Brain microvascular endothelial cell (primary cell): ENCODE results near the gene PM20D2.

Source experiments
- DNase-seq: peaks from one replicate; pipeline ENCODE4 v3.0.0-alpha.2; 2020
- H3K27ac ChIP-seq: fragments of 250-450 bp; sonication (Bioruptor Pico); 2 replicates; pipeline ENCODE4 v1.5.1; 2020; ENCODE audit warnings: mild to moderate bottlenecking, moderate library complexity
- H3K27me3 ChIP-seq: fragments of 250-450 bp; sonication (Bioruptor Pico); replicated peaks from 2 replicates; pipeline ENCODE4 v1.5.1; 2020; ENCODE audit warnings: mild to moderate bottlenecking
- H3K36me3 ChIP-seq: fragments of 250-450 bp; sonication (Bioruptor Pico); replicated peaks from 2 replicates; pipeline ENCODE4 v1.5.1; 2020; ENCODE audit warnings: mild to moderate bottlenecking
- H3K4me3 ChIP-seq: 2 replicates; pipeline ENCODE4 v1.5.1; 2011; ENCODE audit warnings: low read depth, mild to moderate bottlenecking, control low read depth, low read length, moderate library complexity
- in situ Hi-C: cut with HindIII; loops from 2 replicates; pipeline ENCODE4 v1.10.0; 2017; ENCODE audit warnings: low sequenced_read_pairs, low pct_ligation_motif_present
- TF ChIP-seq, protein P1 (sequence below): IDR thresholded peaks from 2 replicates; pipeline ENCODE4 v1.5.1; 2011; ENCODE audit warnings: low read depth, mild to moderate bottlenecking, moderate library complexity, low read length, control low read depth, inconsistent platforms; ENCODE audit errors: missing control alignments

The PM20D2 gene

DNA sequence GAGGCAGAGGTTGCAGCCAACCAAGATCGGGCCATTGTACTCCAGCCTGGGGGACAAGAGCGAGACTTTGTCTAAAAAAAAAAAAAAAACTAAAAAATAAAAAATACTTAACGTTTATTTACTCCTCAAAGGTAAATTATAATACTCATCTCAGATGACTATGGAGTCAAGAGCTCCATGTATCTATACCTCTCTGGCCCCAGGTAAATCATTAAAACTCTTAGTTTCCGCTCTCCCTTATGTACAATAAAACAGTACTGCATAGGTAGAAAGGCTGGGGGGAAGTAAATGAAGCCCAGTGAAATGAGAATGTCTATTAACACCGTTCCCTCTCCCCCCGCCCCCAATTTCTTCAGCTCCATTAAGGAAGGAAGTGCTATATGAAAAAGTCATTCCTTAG is 29.2 kb upstream of the PM20D2 start:
- Histone ChIP-seq H3K27ac (no peak overlapping the region), H3K4me3 (no peak overlapping the region), H3K36me3 (no peaks in the 10 kb centered on the region), H3K27me3 (no peaks in the 10 kb centered on the region)
- DNase-seq: no peak
- TF ChIP-seq, protein P1, sequence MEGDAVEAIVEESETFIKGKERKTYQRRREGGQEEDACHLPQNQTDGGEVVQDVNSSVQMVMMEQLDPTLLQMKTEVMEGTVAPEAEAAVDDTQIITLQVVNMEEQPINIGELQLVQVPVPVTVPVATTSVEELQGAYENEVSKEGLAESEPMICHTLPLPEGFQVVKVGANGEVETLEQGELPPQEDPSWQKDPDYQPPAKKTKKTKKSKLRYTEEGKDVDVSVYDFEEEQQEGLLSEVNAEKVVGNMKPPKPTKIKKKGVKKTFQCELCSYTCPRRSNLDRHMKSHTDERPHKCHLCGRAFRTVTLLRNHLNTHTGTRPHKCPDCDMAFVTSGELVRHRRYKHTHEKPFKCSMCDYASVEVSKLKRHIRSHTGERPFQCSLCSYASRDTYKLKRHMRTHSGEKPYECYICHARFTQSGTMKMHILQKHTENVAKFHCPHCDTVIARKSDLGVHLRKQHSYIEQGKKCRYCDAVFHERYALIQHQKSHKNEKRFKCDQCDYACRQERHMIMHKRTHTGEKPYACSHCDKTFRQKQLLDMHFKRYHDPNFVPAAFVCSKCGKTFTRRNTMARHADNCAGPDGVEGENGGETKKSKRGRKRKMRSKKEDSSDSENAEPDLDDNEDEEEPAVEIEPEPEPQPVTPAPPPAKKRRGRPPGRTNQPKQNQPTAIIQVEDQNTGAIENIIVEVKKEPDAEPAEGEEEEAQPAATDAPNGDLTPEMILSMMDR: no peak
- in situ Hi-C loops: no loop called here

DNA sequence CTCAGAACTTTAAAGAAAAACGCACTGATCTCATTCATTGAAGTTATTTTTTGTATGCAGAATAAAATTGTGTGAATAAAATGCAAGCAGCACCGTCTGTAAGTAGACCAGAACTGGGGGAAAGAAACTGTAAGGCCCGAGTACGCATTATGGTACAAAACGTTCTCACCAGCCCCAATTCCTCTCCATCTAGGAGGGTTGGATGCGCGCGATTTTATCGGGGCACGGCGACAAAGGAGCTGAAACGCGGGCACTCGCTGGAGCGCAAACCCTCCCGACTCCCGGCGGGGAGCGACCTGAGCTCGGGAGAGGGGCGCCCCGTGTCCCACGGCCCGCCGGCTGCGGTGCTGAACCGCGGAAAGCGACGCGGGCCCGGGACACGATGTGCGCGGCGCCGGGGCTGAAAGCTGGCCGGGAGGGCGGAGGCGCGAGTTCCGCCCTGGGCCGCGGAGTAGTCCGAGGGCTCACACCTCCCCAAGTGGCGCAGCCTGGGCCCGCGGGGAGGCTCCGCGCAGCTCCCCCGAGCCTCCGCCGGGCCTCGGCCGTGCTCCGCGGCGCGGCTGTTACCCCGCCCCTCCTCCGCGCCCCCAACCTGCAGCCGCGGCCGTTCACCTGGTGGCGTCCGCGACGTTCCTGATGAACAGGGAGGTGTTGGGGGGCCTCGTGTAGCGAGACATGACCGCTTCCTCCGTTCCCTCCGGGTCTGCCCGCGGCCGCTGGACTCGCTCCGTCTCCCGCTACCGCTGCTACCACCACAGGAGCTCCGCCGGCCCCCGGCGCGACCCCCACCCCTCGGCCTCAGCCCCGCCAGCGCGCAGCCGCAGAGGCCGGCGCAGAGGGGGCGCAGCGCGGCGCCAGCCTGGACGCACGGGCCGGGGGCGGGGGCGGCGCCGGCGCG is 28.4 kb upstream of the PM20D2 start, which contains the start of gene SRSF12:
SRSF12 (minus strand) TSS at position 861 of the 898 bp plus-strand sequence; CDS start at position 677, 184 bp downstream.
- DNase-seq: no peak
- H3K27ac ChIP-seq: no peak within 1 kb of the TSS
- TF ChIP-seq, protein P1: no peak
- no peaks in the 10 kb centered on the region for H3K27me3 ChIP-seq
- H3K36me3 ChIP-seq: no peaks in the 10 kb centered on the region
- in situ Hi-C loops: no loop called here
- H3K4me3 ChIP-seq: peak within 1 kb of the TSS; percentile 55

DNA sequence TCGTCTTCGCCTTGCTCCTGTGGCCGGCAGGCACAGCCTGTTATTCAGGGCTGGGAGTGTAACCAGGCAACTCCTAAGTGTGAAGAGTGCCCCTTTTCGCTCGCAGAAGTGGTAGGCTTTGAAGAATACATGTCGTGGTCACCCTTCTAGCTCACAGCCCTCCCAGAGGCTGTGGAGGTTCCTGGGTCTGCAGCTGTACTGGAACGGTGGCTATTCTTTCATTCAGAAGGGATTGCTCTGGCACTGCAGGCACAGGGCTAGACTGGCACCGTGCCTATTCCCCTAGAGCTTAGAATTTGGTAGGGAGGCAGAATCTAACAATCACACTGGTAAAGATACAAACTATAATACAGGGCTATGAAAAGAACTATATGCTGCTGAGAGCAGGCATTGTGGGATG is 26.9 kb upstream of the PM20D2 start:
- no peak for DNase-seq
- Histone ChIP-seq H3K27ac (no peak overlapping the region), H3K27me3 (no peaks in the 10 kb centered on the region), H3K4me3 (no peak overlapping the region), H3K36me3 (no peaks in the 10 kb centered on the region)
- in situ Hi-C loops: no loop called here
- TF ChIP-seq, protein P1: no peak

DNA sequence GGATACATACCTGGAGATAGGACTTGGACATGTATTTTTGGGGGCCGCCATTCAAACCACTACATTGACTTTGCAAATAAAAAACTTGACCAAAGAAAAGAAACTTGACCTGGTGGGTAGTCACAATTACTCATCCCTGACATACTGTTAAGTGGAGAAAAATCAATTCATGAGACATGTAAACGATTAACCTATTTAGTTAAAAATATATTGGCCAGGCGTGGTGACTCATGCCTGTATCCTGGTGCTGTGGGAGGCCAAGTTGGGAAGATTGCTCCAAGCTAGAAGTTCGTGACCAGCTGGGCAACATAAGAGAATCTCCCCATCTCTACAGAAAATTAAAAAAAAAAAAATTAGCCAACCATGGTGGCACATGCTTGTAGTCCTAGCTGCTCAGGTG is 25.5 kb upstream of the PM20D2 start:
- TF ChIP-seq, protein P1: no peak
- H3K27me3 ChIP-seq: no peaks in the 10 kb centered on the region
- H3K27ac ChIP-seq: no peak overlapping the region
- in situ Hi-C loops: no loop called here
- no peaks in the 10 kb centered on the region for H3K36me3 ChIP-seq
- no peak overlapping the region for H3K4me3 ChIP-seq
- DNase-seq: no peak

DNA sequence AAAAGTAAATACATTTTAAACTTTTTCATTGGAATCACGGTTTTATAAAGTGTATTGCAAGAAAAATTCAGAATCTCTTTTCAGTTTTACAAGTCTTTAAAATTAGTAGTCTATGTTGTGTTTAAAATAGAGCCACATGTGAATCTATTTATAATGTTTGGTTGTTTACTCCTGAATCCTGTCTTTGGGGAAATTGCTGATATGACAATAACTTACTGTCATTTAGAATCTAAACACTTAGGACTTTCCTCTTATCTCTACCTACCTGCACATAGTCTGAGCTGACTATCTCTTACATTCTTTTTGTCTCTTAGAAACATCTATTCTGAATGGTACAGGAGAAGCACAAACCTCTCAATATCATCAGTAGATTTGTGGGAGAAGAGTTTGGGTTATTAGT is 23.9 kb upstream of the PM20D2 start:
- in situ Hi-C loops: no loop called here
- no peak overlapping the region for H3K4me3 ChIP-seq
- DNase-seq: no peak
- no peaks in the 10 kb centered on the region for H3K27me3 ChIP-seq
- TF ChIP-seq, protein P1: no peak
- no peaks in the 10 kb centered on the region for H3K36me3 ChIP-seq
- H3K27ac ChIP-seq: no peak overlapping the region
